GM19463 (cell line): ENCODE results near the gene FLCN.
A peak's percentile ranks its signal among the peaks of the same experiment; 100 is the strongest.

Source experiments
- ATAC-seq: cut with Tn5 transposase; IDR thresholded peaks from one replicate; pipeline ENCODE4 v1.9.1; 2021; ENCODE audit warnings: mild to moderate bottlenecking, moderate library complexity; ENCODE audit not compliant: unreplicated experiment

The FLCN gene

DNA sequence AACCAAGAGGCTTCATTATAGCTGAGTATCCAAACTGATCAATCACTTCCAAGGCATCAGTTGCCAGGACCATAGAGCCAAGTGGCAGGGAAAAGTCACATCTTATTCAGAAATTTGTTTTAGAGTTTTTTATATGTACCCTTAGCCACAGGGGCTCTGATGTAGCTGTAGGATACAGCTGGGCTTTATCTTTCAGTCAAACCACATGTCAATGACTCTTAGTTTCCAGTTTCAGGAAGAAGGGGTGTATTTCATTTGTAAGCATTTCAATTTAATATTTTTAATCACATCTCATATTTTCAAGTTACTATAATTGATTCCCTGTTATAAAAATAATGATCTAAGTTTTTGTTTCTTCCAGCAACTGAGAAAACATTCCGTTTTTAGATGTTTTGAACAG, 2.9 kb upstream of the FLCN start:
- ATAC-seq = no peak

GRCh38 chr17:17236295-17237025, 508 bp downstream of the FLCN start:
- ATAC-seq = peak; percentile 27

GRCh38 chr17:17235212-17236174, 1.5 kb downstream of the FLCN start:
- ATAC-seq = no peak

DNA sequence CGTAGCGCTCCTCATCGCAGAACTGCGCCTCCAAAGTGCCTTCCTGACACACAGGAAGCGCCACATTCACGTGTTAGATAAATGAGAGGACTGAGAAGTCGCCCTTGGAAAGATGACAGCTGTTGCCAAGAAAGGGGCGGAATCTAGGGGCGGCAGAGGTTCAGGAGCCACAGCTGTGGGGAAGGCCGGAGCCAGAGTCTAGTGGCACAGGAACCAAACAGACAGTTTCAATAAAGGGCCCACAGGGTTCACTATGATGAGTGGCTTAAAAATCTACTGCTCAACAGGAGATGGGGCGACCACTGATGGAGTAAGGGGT, 4.7 kb downstream of the FLCN start:
- ATAC-seq = no peak

DNA sequence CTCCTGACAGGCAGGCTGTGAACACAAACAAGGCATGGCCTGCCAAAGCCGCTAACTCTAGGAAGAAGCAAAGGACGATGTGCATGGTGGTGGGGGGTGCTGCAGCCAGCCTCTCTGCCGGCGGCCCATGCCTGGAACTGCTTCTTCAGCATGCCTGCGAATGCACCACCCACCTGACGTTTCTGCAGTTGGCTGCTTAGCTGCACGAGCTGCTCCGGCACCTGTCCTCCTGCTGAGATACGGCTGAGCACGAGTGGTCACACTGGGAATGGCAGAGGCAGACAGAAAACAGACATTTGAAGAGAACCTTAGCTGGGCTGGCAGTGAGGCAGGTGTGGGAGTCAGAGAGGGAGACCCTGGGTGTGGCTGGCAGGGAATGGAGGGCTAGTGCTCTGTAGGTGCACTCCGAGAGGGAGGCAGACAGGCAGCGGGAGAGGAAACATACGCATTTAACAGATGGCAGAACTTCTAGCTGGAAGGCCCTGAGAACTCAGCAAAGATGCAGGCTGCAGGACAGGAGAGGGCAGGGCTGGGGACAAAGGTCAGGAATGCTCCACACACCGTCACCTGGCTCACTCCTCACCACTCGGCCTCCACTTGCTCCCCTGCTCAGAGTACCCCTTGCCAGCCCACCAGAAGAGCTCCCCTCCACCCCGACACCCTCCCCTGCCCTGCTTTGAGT, 5.2 kb downstream of the FLCN start:
- ATAC-seq = no peak

DNA sequence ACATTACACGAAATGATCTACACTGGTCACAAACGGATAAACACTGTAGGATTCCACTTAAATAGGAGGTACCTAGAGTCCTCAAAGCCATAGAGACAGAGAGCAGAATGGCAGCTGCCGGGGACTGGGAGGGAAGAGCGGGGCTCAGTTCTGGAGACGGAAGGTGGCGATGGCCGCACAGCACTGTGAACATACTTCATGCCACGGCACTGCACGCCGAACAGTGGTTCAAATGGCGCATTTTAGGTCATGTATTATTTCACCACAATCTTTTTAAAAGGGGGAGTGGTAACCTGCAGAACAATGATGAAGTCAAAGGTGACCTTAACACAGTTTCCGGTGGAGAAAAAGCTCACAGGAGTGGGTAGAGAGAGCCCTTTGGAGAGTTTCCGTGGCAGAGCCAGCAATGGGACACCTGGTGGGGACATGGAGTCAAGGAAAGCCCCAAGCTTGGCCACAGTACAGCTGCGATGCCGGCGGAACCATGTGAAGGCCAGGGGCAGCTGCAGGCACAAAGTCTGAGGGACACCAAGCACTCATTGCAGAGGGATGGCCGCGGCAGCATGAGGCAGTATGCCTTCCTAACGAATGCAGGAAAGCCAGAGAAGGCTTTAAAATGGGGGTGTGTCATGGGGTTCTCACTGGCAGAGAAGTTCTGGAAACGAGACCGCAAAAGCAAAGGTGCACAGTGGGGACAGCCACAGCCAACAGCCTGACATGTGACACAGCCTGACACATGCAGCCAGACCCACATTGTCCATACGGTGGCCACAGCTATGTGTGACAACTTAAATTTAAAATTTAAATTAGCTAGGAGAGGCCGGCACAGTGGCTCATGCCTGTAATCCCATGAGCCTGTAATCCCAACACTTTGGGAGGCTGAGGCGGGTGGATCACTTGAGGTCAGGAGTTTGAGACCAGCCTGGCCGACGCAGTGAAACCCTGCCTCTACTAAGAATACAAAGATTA, 7.3 kb downstream of the FLCN start:
- no peak for ATAC-seq

- no peak for ATAC-seq
Measured at GRCh38 chr17:17228521-17229279, 8.3 kb downstream of the FLCN start.

DNA sequence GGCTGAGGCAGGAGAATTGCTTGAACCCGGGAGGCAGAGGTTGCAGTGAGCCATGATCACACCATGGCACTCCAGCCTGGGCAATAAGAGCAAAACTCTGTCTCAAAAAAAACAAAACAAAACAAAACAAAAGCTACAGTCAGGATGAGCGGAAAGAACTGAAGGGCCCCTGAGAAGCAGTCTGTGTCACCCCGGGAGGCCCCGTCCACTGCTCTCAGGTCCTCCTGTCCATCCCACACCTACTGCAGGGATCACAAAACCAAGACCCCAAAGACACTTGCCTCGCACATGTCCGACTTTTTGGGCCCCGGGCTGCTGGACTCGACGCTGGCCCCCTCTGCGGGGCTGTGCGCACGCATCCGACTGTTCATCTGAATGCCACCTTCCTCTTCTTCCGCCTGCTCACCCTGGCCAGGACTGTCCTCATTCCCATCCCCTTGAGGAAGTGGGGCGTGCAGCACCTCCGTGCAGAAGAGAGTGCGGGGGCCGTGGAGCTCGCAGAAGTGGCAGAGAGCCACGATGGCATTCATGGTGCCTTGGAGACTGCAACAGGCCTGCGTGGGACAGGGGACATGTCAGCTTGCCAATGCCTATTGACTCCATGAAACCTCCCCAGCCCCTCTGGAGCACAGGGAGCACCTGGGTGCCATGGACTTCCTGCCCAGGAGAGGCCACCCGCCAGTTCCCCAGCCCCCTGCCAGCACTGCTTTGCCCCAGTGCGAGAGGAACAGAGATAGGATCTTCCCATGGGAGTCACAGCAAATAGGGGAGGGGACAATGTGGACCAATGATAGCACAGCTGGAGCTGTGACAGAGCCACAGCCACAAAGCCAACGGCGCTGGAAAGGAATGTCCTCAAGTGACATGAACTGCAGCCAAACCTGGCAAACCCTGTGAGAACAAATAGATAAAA, 9.1 kb downstream of the FLCN start:
- no peak for ATAC-seq

DNA sequence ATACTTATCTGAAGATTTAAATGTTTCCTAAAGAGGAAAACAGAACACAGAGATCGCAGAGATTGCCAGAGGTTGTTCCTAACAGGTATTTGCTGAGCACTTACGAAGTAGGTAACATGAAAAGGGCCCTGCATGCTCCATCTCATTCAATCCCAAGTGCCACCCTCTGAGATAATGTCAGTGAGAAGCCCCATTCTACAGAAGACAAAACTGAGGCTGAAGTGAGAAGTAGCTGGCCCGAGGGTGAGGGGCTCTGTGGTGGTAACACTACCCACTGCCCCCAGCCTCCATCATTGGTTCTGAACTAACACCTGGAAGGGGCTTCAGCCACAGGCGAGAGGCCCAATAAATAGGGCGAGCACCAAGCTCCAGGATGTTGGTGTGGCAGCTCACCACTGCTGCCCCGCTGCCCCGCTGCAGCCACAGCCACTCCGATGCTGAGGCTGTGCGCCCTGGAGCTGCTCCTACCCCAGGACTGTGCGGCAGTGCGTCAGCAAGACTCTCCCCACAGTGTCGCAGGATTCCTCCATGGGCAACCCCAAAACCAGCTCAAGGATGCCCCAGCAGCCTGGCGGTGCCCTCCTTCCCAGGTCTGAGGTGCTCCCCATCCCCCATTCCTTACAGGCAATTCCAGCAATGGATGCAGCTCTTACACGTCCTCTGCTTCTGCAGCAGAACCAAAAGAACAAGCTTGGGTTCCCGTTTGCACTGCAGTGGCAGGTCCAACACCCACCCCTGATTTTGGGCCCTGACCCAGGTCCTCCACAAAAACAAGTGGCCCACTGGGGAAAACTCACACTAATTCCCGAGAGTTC, 10.3 kb downstream of the FLCN start:
- ATAC-seq = no peak

- no peak for ATAC-seq
Measured at GRCh38 chr17:17225901-17226300, 11.1 kb downstream of the FLCN start.

DNA sequence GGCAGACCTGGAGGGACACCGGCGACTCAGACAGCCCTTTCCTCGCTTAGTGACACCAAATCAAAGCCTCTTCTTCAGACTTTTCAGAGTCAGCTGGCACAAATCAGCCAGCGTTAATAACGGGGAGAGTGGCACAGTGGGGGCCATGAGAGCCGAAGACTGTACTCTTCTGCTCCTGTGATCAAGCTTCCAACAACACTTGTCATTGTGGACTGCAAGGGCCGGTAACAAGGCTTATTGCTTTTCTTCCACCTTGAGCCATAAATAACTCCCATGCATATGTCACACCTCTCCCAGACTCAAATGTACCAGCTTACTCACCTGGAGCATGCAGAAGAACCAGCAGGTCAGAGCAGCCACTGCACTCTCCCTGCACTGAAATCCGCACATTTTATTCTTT, 12.8 kb downstream of the FLCN start:
- ATAC-seq = no peak

DNA sequence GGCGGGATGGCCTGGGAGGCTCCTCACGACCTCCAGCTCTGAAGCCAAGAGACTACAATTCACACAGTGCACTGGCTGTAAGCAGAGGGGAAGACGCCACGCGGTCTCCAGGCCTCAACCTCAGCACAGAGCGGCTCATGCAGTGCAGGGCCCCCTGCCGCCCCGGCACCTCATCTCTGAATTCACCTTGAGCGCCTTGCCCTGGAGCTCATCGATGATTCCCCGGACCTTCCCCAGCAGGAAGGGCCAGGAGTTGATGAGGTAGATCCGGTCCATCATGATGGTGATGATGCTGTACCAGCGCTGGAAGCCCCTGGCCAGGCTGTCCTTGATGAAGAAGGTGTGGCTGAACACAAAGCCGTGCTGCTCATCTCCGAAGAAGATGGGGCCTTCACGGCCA, 13.2 kb downstream of the FLCN start:
- ATAC-seq = no peak

DNA sequence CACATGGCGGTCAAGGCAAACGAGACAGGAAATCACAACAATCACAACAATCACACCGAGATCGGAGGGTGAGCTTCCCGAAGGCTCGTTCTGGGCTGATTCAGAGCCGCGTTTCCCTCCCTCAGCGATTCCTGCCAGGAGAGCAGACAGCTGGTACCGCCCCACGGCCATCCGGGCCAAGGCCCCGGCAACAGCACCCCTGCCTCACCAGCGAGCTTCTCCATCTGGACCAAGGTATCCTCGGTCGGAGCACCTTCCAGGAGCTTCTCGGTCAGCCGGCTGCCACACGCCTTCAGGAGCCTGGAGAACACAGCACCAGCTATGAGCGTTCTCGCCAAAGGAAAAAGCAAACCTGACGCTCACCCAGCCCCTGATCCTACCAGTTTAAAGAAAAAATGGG, 15.6 kb downstream of the FLCN start:
- ATAC-seq = no peak

DNA sequence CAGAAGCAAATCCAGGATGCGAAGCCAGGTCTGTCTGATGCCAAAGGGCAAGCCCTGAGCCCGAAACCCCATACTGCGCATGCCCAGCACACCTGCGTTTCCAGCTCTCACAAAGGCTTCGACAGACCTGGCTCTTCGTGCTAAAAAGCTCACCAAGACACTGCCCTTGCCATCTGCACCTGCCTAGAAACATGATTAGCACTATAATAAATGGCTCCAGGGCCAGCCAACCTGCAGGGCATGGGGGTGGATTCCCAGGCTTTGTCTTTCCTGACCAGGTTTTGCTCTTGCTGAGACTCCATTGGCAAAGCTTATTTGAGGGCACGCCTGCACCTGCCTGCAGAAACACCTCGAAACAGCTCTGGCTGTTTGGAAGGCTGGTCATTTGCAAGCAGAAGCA, 16.4 kb downstream of the FLCN start:
- no peak for ATAC-seq

GRCh38 chr17:17217995-17218394, 19.0 kb downstream of the FLCN start:
- ATAC-seq = no peak

DNA sequence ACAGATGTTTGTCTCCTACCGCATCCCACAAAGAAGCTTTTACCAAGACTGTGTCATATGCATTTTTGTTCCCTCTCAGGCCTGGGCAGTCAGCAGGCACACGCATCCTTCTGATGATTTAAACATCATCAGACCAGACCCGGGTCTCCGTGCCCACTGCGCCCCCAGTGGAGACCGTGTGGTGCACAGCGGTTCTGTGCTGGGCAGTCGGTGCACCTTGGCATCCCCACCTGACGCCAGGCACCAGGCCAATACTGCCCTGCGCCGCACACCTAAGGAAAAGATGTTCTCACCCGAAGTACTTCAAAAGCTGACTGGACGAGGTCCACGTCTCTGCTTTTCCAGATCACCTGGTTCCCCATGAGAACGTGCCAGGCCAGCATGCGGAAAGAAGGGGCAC, 20.2 kb downstream of the FLCN start:
- no peak for ATAC-seq

DNA sequence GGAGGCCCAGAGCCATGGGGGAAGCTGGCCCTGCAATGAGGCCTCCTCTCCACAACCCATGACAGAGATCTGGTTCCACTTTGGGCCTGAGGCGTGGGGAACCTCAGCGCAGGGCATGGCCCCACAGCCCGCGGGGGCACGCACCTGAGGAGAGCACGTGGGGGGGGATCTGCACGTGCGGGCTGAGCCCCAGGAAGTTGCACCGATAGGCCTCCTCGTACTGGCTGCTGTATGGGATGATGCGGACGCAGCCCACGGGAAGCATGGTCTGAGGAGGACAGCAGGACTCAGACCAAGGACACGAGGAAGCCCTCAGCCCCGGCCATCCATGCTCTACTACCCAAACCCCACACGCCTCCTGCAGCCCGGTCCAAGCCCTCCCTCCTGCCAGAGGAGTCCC, 20.7 kb downstream of the FLCN start:
- ATAC-seq = no peak

- ATAC-seq = no peak
Measured at GRCh38 chr17:17215575-17215974, 21.4 kb downstream of the FLCN start.
